ENCODE data around the gene RGS2. TPM values are rescaled to one million over a fixed set of nuclear protein-coding genes. Genes with fewer than 3 reads are reported as not detected.

The RGS2 gene
- total and polyA plus RNA-seq, 2 of the 4 experiments (the other 2 are of a cell fraction): 13.5 to 19.7 TPM

- ATAC-seq (ENCODE audit: low read depth) (no peak), DNase-seq (no peak)
- no peaks in the 10 kb centered on the region for H3K36me3 ChIP-seq (ENCODE audit: control insufficient read depth, insufficient read depth, low read length)
- no peak overlapping the region for H2AK9ac ChIP-seq (replicated peaks; ENCODE audit: low read depth, low read length, poor library complexity)
- BruUV-seq (replicated peaks): no TSS peak
- no peak overlapping the region for H4K8ac ChIP-seq (ENCODE audit: low read depth in 2 of 2, low read length in 2 of 2)
- ChIA-PET CTCF (no interaction called here), POLR2A (ENCODE audit: unreplicated experiment) (no interaction called here)
- H2BK5ac ChIP-seq (ENCODE audit: low read depth, low read length, poor library complexity, severe bottlenecking): no peak overlapping the region
- no peak overlapping the region for H2BK15ac ChIP-seq (ENCODE audit: low read depth, low read length)
- in situ Hi-C loops (cut with MboI; ENCODE audit: low sequenced_read_pairs) (no loop called here), dilution Hi-C loops (cut with HindIII; ENCODE audit: low sequenced_read_pairs, unreplicated experiment) (no loop called here), intact Hi-C loops (cut with micrococcal nuclease) (no loop called here)
- no peaks in the 10 kb centered on the region for H3K27me3 ChIP-seq (ENCODE audit: control insufficient read depth, insufficient read depth, low read length)
- no peak overlapping the region for H4K5ac ChIP-seq (ENCODE audit: low read depth, low read length)
- H3K4me2 ChIP-seq (ENCODE audit: low read depth, low read length): no peak overlapping the region
- no peaks in the 10 kb centered on the region for H3K9me3 ChIP-seq (ENCODE audit: control insufficient read depth, insufficient read depth, low read length)
- no peaks in the 10 kb centered on the region for H3K9me1 ChIP-seq (ENCODE audit: insufficient read depth, low read length)
- H3K56ac ChIP-seq (ENCODE audit: extremely low read depth, insufficient read depth, low read length): no peak overlapping the region
- no peaks in the 10 kb centered on the region for H3K79me1 ChIP-seq (ENCODE audit: low read depth in 1 of 2, low read length in 2 of 2)
- H3K14ac ChIP-seq (replicated peaks; ENCODE audit: low read depth, low read length): no peak overlapping the region
- no peak overlapping the region for H2BK20ac ChIP-seq (ENCODE audit: low read depth, low read length)
- H3K27ac ChIP-seq (ENCODE audit: insufficient read depth, low read length): no peak overlapping the region
- no peak overlapping the region for H2BK120ac ChIP-seq (ENCODE audit: low read depth, low read length)
- H3K18ac ChIP-seq (ENCODE audit: low read depth, low read length): no peak overlapping the region
- no peak overlapping the region for H2AFZ ChIP-seq (replicated peaks; ENCODE audit: low read length, poor library complexity)
- no peak overlapping the region for H3K4me3 ChIP-seq (ENCODE audit: insufficient read depth, low read depth, low read length)
- TF ChIP-seq CHD1 (IDR thresholded peaks at IDR 0.05; ENCODE audit: low read depth, low read length) (no peak), CEBPB (IDR thresholded peaks at IDR 0.05; ENCODE audit: low read depth, low read length) (no peak), BHLHE40 (IDR thresholded peaks at IDR 0.05; ENCODE audit: low read depth, low read length) (no peak), RFX5 (IDR thresholded peaks at IDR 0.05; ENCODE audit: low read depth, low read length) (no peak), NFE2L2 (IDR thresholded peaks at IDR 0.05; ENCODE audit: low read depth, low read length) (no peak), RCOR1 (IDR thresholded peaks at IDR 0.05; ENCODE audit: insufficient replicate concordance, low read length) (no peak)
- H3K4me1 ChIP-seq (ENCODE audit: control insufficient read depth, insufficient read depth, low read length): no peaks in the 10 kb centered on the region
- H3K23ac ChIP-seq (ENCODE audit: low read depth, low read length): no peak overlapping the region
- H2AK5ac ChIP-seq (ENCODE audit: low read depth, low read length): no peak overlapping the region
- no peak overlapping the region for H3K4ac ChIP-seq (ENCODE audit: low read depth, low read length)
- no peak overlapping the region for H3K9ac ChIP-seq (ENCODE audit: low read depth, low read length)
- no peak overlapping the region for H4K91ac ChIP-seq (ENCODE audit: insufficient read depth, low read depth, low read length)
- no peaks in the 10 kb centered on the region for H4K20me1 ChIP-seq (ENCODE audit: insufficient read depth, low read length)
Observed at GRCh38 chr1:192832492-192832891, 23.7 kb downstream of the RGS2 start.
